H9 (cell line): ENCODE results near the gene ANKRD12. TPM values are rescaled to one million over a fixed set of nuclear protein-coding genes. Genes with fewer than 3 reads are reported as not detected.

ENCODE experiments used
- DNase-seq: peaks from one replicate; pipeline ENCODE4 v3.0.0-alpha.2; 2017
- H2AFZ ChIP-seq: one replicate; pipeline ENCODE4 v1.6.1; 2013; ENCODE audit warnings: mild to moderate bottlenecking, low read length, control low read depth, moderate library complexity
- H2AK5ac ChIP-seq: 2 replicates; pipeline ENCODE4 v1.6.1; 2013; ENCODE audit warnings: low read length, control low read depth, mixed read lengths; ENCODE audit not compliant: insufficient read length
- H2BK120ac ChIP-seq: one replicate; pipeline ENCODE4 v1.6.1; 2013; ENCODE audit warnings: low read depth, mild to moderate bottlenecking, low read length, control low read depth, inconsistent platforms; ENCODE audit not compliant: poor library complexity, severe bottlenecking
- H2BK12ac ChIP-seq: 2 replicates; pipeline ENCODE4 v1.6.1; 2013; ENCODE audit warnings: low read length, control low read depth, mixed read lengths, low read depth; ENCODE audit not compliant: insufficient read length
- H2BK15ac ChIP-seq: 2 replicates; pipeline ENCODE4 v1.6.1; 2013; ENCODE audit warnings: low read depth, low read length, control low read depth
- H2BK20ac ChIP-seq: one replicate; pipeline ENCODE4 v1.6.1; 2013; ENCODE audit warnings: low read depth, mild to moderate bottlenecking, low read length, control low read depth, inconsistent platforms; ENCODE audit not compliant: poor library complexity, severe bottlenecking
- H2BK5ac ChIP-seq: 2 replicates; pipeline ENCODE4 v1.6.1; 2013; ENCODE audit warnings: low read length, control low read depth, mixed read lengths; ENCODE audit not compliant: insufficient read length
- H3K14ac ChIP-seq: 2 replicates; pipeline ENCODE4 v1.6.1; 2013; ENCODE audit warnings: low read length, control low read depth; ENCODE audit not compliant: insufficient read depth
- H3K18ac ChIP-seq: 2 replicates; pipeline ENCODE4 v1.6.1; 2013; ENCODE audit warnings: low read depth, mild to moderate bottlenecking, mixed read lengths, low read length, control low read depth; ENCODE audit not compliant: insufficient read length
- H3K23ac ChIP-seq: 2 replicates; pipeline ENCODE4 v1.6.1; 2013; ENCODE audit warnings: low read length, control low read depth, mixed read lengths, low read depth; ENCODE audit not compliant: insufficient read length
- H3K23me2 ChIP-seq: 2 replicates; pipeline ENCODE4 v1.6.1; 2013; ENCODE audit warnings: low read depth, mild to moderate bottlenecking, mixed read lengths, low read length, control low read depth; ENCODE audit not compliant: insufficient read length, poor library complexity, severe bottlenecking
- H3K27ac ChIP-seq: 2 replicates; pipeline ENCODE4 v1.5.1; 2013; ENCODE audit warnings: low read length, control low read depth, mixed read lengths, low read depth; ENCODE audit not compliant: insufficient read length
- H3K27me3 ChIP-seq: 2 replicates; pipeline ENCODE4 v1.6.1; 2013; ENCODE audit warnings: low read length, control low read depth, inconsistent platforms; ENCODE audit not compliant: insufficient read depth
- H3K4ac ChIP-seq: 2 replicates; pipeline ENCODE4 v1.6.1; 2013; ENCODE audit warnings: low read depth, mild to moderate bottlenecking, control low read depth, inconsistent platforms, low read length, moderate library complexity
- H3K4me1 ChIP-seq: 2 replicates; pipeline ENCODE4 v1.6.1; 2013; ENCODE audit warnings: low read length, control low read depth, inconsistent platforms; ENCODE audit not compliant: insufficient read depth
- H3K4me2 ChIP-seq: 2 replicates; pipeline ENCODE4 v1.6.1; 2013; ENCODE audit warnings: low read length, control low read depth, mixed read lengths; ENCODE audit not compliant: insufficient read length, insufficient read depth
- H3K56ac ChIP-seq: 2 replicates; pipeline ENCODE4 v1.6.1; 2013; ENCODE audit warnings: low read depth, mild to moderate bottlenecking, mixed read lengths, low read length, control low read depth; ENCODE audit not compliant: insufficient read length
- H3K79me1 ChIP-seq: 2 replicates; pipeline ENCODE4 v1.6.1; 2013; ENCODE audit warnings: low read depth, mild to moderate bottlenecking, moderate library complexity, low read length, control low read depth, inconsistent platforms; ENCODE audit not compliant: insufficient read depth, poor library complexity, severe bottlenecking
- H3K79me2 ChIP-seq: 2 replicates; pipeline ENCODE4 v1.6.1; 2013; ENCODE audit warnings: low read length, control low read depth, inconsistent platforms; ENCODE audit not compliant: insufficient read depth
- H3K9ac ChIP-seq: 2 replicates; pipeline ENCODE4 v1.6.1; 2013; ENCODE audit warnings: low read length, control low read depth, mixed read lengths; ENCODE audit not compliant: insufficient read length; ENCODE audit errors: extremely low read depth
- H3K9me3 ChIP-seq: one replicate; pipeline ENCODE4 v1.6.1; 2013; ENCODE audit warnings: low read depth, low read length, inconsistent platforms; ENCODE audit not compliant: control insufficient read depth
- H3T11ph ChIP-seq: one replicate; pipeline ENCODE4 v1.6.1; 2013; ENCODE audit warnings: mild to moderate bottlenecking, low read length, control low read depth, inconsistent platforms
- H4K20me1 ChIP-seq: one replicate; pipeline ENCODE4 v1.6.1; 2013; ENCODE audit not compliant: control insufficient read depth, insufficient read length, insufficient read depth
- H4K5ac ChIP-seq: 2 replicates; pipeline ENCODE4 v1.6.1; 2013; ENCODE audit warnings: low read depth, mild to moderate bottlenecking, mixed read lengths, low read length, control low read depth; ENCODE audit not compliant: insufficient read length
- H4K8ac ChIP-seq: replicated peaks from 2 replicates; pipeline ENCODE4 v1.6.1; 2013; ENCODE audit warnings: low read length, control low read depth, mixed read lengths, low read depth; ENCODE audit not compliant: insufficient read length
- H4K91ac ChIP-seq: 2 replicates; pipeline ENCODE4 v1.6.1; 2013; ENCODE audit warnings: low read depth, mild to moderate bottlenecking, moderate library complexity, mixed read lengths, low read length, control low read depth; ENCODE audit not compliant: insufficient read length
- H3K27ac Mint-ChIP-seq, 3 experiments: 2 replicates in 2 of 3; 3 replicates in 1 of 3; pipeline ENCODE4 v1.8.0; 2020 to 2021; ENCODE audit warnings: mixed read lengths in 3 of 3, mild to moderate bottlenecking in 1 of 3, moderate library complexity in 1 of 3
- H3K27me3 Mint-ChIP-seq: 2 replicates; pipeline ENCODE4 v1.8.0; 2021; ENCODE audit warnings: low read depth, mild to moderate bottlenecking, moderate library complexity, mixed read lengths
- H3K36me3 Mint-ChIP-seq, 3 experiments: 2 replicates in 2 of 3; 3 replicates in 1 of 3; pipeline ENCODE4 v1.8.0; 2020 to 2021; ENCODE audit warnings: low read depth in 3 of 3, mixed read lengths in 3 of 3; ENCODE audit not compliant: insufficient read depth in 1 of 3
- H3K4me1 Mint-ChIP-seq, 2 experiments: 2 replicates each; pipeline ENCODE4 v1.8.0; 2020; ENCODE audit warnings: mixed read lengths in 2 of 2
- H3K4me3 Mint-ChIP-seq, 2 experiments: 2 replicates in 1 of 2; 3 replicates in 1 of 2; pipeline ENCODE4 v1.8.0; 2020 to 2021; ENCODE audit warnings: mild to moderate bottlenecking in 2 of 2, mixed read lengths in 2 of 2, moderate library complexity in 1 of 2
- H3K9me3 Mint-ChIP-seq, 2 experiments: 2 replicates in 1 of 2; 3 replicates in 1 of 2; pipeline ENCODE4 v1.8.0; 2020; ENCODE audit warnings: mild to moderate bottlenecking in 2 of 2, mixed read lengths in 2 of 2, moderate library complexity in 1 of 2
- WGBS: extraction: QIAGEN DNeasy Blood & Tissue Kit; methylation state at CpG from one replicate; pipeline ENCODE4 v1.1.7; 2013; ENCODE audit warnings: missing lambda C conversion rate, low lambda C conversion rate, mixed read lengths; ENCODE audit not compliant: insufficient read length; ENCODE audit errors: extremely low coverage; 5-methylcytosine and 5-hydroxymethylcytosine counted together
- total RNA-seq: library from RNA; stranded (reverse); gene quantifications from 2 replicates; pipeline ENCODE4 v1.2.1, GENCODE V29; 2021
- TF ChIP-seq, protein P1 (sequence below): fragments of 200-600 bp; sonication (generic); conservative IDR thresholded peaks from 3 replicates; pipeline ENCODE4 v1.8.0; 2021; ENCODE audit warnings: antibody characterized with exemption, mild to moderate bottlenecking

The ANKRD12 gene
- total RNA-seq, 1 experiment from 2014 or later: 38.9 TPM

- Histone ChIP-seq H3T11ph (no peak overlapping the region), H3K9me3 (no peaks in the 10 kb centered on the region), H3K4me1 (no peaks in the 10 kb centered on the region), H2AK5ac (no peak overlapping the region), H2BK120ac (no peak overlapping the region), H2BK5ac (no peak overlapping the region), H4K20me1 (no peaks in the 10 kb centered on the region), H3K9ac (no peak overlapping the region), H3K14ac (no peak overlapping the region), H3K18ac (no peak overlapping the region), H3K27ac (no peak overlapping the region), H3K56ac (no peak overlapping the region), H3K27me3 (no peaks in the 10 kb centered on the region), H2BK20ac (no peak overlapping the region), H3K4ac (no peak overlapping the region), H3K23ac (no peak overlapping the region), H2BK12ac (no peak overlapping the region), H3K79me2 (no peaks in the 10 kb centered on the region), H2BK15ac (peak overlapping the region; percentile 28; the same call in 1 of the 2 replicates), H4K8ac (no peak overlapping the region), H3K79me1 (no peaks in the 10 kb centered on the region), H4K5ac (no peak overlapping the region), H4K91ac (no peak overlapping the region), H3K23me2 (no peaks in the 10 kb centered on the region), H2AFZ (no peak overlapping the region), H3K4me2 (no peak overlapping the region)
- TF ChIP-seq, protein P1, sequence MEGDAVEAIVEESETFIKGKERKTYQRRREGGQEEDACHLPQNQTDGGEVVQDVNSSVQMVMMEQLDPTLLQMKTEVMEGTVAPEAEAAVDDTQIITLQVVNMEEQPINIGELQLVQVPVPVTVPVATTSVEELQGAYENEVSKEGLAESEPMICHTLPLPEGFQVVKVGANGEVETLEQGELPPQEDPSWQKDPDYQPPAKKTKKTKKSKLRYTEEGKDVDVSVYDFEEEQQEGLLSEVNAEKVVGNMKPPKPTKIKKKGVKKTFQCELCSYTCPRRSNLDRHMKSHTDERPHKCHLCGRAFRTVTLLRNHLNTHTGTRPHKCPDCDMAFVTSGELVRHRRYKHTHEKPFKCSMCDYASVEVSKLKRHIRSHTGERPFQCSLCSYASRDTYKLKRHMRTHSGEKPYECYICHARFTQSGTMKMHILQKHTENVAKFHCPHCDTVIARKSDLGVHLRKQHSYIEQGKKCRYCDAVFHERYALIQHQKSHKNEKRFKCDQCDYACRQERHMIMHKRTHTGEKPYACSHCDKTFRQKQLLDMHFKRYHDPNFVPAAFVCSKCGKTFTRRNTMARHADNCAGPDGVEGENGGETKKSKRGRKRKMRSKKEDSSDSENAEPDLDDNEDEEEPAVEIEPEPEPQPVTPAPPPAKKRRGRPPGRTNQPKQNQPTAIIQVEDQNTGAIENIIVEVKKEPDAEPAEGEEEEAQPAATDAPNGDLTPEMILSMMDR: no peak
- no CpG with 5 or more reads among the region's 4 CpGs for WGBS
- H3K27me3 Mint-ChIP-seq: no peaks in the 10 kb centered on the region; the same call in 1 of the 2 replicates
- H3K9me3 Mint-ChIP-seq: peaks cover 0 to 2% of the 10 kb centered on the region in 2 experiments; a peak in 1 of 5 replicates
- H3K27ac Mint-ChIP-seq: no peak overlapping the region; a peak in 1 of 7 replicates
- DNase-seq: no peak
- H3K36me3 Mint-ChIP-seq: peaks cover 0 to 2% (median 0%) of the 10 kb centered on the region in 3 experiments; a peak in 1 of 7 replicates
- H3K4me1 Mint-ChIP-seq: peaks cover 0 to 3% of the 10 kb centered on the region in 2 experiments; a peak in 1 of 4 replicates
- no peak overlapping the region for H3K4me3 Mint-ChIP-seq
Observed at GRCh38 chr18:9321736-9322135, 185.2 kb downstream of the ANKRD12 start.
